SK-N-SH (cell line): ENCODE data around the gene ME3.

Source experiments
- CTCF ChIP-seq: fragments of 200-600 bp; sonication (generic); IDR thresholded peaks from 2 replicates; pipeline ENCODE4 v1.6.1; 2017; ENCODE audit warnings: antibody characterized with exemption, mild to moderate bottlenecking, moderate library complexity
- ELF1 ChIP-seq: IDR thresholded peaks from 2 replicates; pipeline ENCODE4 v1.4.0; 2012
- JUND ChIP-seq: IDR thresholded peaks from 2 replicates; pipeline ENCODE4 v1.4.0; 2012
- MEF2A ChIP-seq: IDR thresholded peaks from 2 replicates; pipeline ENCODE4 v1.4.0; 2012; ENCODE audit warnings: low read depth, borderline replicate concordance
- POLR2AphosphoS5 ChIP-seq: IDR thresholded peaks from 2 replicates; pipeline ENCODE4 v1.6.1; 2012; ENCODE audit warnings: low read depth, low read length
- RCOR1 ChIP-seq: fragments of 150-350 bp; IDR thresholded peaks from 2 replicates; pipeline ENCODE4 v1.6.1; 2017; ENCODE audit warnings: antibody characterized with exemption, low read length
- ZBTB33 ChIP-seq: IDR thresholded peaks from 2 replicates; pipeline ENCODE4 v1.4.0; 2012; ENCODE audit warnings: low read depth, borderline replicate concordance

GRCh38 chr11:86615487-86615886 lies 56.9 kb downstream of the ME3 start:
- TF ChIP-seq CTCF = no peak
- TF ChIP-seq JUND = no peak
- no peak for TF ChIP-seq RCOR1
- TF ChIP-seq MEF2A = no peak
- no peak for TF ChIP-seq ELF1
- TF ChIP-seq POLR2AphosphoS5 = no peak
- no peak for TF ChIP-seq ZBTB33
